Smooth muscle cell of the brain vasculature (primary cell): ENCODE measurements around the gene AUH.

ENCODE experiments used
- DNase-seq: peaks from one replicate; pipeline ENCODE4 v3.0.0-alpha.2; 2012; ENCODE audit warnings: low read depth, low spot score

Gene AUH

DNA sequence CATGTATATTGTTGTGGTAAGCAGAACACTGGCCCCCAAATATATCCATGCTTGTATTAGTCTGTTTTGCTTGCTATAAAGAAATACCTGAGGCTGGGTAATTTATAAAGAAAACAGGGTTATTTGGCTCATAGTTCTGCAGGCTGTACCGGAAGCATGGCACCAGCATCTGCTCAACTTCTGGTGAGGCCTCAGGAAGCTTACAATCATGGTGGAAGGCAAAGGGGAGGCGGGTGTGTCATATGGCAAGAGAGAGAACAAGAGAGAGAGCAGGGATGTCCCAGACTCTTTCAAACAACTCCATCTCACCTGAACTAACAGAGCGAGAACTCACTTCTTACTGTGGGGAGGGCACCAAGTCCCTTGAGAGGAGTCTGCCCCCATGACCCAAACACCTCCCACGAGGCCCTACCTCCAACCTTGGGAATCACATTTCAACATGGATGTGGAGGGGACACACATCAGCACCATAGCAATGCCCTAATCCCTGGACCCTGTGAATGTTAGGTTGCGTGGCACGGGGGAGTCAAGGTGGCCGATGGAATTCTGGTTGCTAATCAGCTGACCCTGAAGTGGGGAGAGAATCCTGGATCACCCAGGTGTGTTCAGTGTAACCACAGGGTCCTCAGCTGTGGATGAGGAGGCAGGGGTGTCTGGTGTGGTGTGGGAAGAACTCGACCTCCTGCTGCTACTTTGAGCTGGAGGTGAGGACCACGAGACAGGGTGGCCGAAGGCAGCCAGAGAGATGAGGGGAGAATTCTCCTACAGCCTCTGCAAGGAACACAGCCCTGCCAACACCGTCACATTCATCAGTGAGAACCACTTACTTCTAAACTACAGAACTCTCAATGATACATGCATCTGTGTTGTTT is 172.8 kb downstream of the AUH start:
- no peak for DNase-seq

DNA sequence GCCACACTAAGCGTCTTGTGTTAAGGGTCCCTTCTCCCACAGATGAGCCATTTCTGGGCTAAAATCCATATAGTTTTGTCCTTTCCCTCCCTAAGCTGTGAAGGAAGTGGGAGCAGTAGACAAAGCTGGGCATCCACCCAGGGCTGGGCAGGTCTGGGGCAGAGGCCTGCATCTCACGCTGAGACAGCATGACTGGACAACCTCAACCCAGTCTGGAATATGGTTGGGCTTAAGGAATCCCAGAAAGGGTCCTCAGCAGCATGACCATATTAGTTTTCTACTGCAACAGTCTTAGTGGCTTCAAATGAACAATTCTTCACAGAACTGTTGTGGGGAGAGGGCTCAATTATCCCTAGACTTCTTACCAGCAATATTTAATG is 173.8 kb downstream of the AUH start:
- peak; percentile 77 for DNase-seq

DNA sequence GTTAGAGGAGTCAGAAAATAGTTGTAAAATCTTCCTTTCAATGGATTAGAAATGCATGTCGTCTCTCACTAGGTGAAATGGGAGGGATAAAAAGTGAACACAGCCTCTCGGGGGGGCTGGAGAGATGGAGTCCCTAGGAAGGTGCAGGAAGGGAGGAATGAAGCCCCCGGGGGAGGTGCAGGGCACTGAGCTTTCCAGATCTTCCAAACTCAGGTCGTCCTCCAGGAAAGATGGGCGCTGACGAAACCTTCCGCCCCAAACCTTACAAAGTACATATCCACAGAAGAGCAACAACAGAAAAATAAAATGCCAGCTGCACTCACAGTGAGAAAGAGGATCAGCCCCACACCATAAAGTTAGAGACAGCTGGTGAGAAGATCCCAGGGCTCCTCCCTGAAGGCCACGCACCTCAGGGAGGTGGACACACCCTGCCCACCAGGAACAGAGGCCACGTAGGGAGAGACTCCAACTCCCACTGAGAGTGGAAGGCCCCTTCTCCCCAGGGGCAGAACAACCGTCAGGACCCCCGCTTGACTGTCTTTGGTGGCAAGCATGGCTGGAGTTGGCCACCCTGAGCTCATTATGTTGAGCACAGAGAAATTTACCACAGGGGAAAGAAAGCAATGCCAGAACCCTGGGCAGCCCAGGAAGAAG is 174.3 kb downstream of the AUH start:
- no peak for DNase-seq

DNA sequence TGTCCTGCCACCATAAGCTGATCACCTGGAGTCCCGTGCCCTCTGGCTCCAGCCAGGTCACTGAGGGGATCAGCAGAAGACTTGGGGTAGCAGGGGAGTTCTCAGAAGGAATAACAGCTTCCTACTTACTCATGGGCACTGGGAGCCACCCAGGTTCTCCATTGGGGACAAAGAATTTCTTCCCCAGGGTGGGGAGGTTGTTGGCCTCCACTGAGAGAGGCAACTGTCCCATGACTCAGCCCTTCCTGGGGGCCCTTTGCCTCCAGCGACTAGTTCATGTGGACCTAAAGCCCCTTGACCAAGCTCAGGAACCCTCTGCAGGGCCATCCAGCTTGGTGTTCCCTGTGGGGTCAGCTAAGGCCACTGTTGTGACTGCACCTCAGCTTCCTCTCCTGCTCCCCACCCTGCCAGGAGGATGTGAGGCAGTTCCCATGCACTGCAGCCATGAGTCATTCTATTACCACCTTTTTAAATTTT is 175.0 kb downstream of the AUH start:
- no peak for DNase-seq

DNA sequence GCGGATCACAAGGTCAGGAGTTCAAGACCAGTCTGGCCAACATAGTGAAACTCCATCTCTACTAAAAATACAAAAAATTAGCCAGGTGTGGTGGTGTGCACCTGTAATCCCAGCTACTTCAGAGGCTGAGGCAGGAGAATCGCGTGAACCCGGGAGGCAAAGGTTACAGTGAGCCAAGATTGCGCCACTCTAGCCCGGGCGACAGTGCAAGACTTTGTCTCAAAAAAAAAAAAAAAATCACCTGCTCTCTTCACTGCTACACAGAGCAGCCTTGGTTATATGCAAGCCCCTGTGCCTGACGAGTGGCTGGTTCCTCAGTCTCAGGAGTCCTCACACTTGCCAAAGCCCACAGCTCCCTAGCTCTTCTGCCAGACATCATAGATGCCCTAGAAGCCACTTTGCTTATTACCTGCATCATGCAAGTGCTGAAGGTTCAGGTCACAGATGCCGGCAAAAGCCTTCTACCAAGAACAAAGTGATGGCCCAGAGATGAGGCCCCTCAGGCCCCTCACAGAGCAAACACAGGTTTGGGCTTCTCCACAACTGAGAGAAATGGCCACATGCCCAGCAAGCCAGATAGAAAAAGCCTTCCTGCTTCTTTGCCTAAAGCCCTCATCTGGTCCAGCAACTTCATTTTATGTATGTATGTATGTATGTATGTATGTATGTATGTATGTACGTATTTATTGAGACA is 176.4 kb downstream of the AUH start:
- no peak for DNase-seq

DNA sequence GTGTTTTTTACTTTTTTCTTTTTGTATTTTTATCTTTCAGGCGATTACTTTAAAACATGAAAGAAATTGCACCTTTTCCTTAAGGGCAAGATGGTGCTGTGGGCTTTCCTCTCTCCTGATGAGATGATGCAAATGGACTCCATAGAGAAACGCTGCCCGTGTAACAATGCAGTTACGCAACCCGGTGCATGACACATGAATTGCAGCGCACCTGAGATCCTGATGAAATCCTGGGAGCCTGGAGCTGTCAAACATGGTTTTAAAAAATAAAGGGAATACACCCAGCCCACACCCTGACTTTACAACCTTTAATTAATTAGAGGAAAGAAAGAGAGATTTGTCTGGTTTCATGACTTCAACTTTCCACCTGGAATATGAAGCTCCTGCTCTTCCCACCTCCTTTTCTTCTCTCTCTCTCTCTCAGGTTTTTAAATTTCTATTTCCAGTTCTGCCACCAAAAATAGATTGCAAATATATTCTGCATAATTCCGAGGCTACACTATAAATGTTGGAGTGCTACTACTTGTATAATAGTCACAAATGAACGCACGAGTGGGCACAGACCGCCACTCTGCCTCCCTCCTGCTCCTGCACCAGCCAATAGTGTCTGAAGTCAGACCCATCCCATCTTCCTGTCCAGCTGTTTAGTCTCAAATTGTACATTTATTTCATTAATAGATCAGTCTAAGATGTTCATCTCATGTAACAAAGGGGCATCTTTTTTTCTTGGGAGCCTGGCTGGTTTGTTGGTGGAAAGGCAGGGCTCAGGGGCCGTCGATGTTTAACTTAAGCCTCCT is 179.1 kb downstream of the AUH start:
- no peak for DNase-seq

DNA sequence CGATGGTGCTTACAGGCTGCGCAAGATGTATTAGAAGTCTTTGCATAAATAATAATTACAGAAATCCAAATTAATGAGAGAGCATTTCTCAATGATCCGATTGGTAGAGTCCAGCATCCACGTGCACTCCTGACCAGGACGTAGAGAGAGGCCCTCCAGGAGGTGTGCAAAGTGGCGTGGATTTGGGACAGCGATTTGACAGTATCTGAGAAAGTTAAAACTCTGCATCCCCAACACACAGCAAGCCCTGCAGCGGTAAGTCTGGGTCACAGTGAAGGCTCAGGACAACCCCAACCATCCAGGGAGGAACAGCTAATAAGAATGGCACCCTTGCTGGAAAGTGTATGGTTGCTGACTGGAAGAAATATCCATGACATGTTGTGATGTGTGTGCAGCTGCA is 180.2 kb downstream of the AUH start:
- no peak for DNase-seq

DNA sequence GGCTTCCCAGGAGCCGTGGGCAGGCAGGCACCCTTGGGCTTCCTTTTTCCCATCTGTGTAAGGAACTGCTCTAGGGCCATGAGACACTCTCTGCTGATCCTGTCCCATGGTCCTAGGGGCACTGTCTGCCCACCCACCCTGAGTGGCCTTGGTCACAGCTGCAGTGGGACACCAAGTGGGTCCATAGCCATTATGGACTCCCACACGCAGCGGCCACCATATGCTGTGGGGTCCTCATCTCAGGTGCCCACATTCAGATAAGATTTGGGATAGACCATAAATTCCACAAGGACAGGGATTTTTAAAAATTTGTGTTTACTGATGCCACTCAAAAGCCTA is 180.8 kb downstream of the AUH start:
- no peak for DNase-seq

DNA sequence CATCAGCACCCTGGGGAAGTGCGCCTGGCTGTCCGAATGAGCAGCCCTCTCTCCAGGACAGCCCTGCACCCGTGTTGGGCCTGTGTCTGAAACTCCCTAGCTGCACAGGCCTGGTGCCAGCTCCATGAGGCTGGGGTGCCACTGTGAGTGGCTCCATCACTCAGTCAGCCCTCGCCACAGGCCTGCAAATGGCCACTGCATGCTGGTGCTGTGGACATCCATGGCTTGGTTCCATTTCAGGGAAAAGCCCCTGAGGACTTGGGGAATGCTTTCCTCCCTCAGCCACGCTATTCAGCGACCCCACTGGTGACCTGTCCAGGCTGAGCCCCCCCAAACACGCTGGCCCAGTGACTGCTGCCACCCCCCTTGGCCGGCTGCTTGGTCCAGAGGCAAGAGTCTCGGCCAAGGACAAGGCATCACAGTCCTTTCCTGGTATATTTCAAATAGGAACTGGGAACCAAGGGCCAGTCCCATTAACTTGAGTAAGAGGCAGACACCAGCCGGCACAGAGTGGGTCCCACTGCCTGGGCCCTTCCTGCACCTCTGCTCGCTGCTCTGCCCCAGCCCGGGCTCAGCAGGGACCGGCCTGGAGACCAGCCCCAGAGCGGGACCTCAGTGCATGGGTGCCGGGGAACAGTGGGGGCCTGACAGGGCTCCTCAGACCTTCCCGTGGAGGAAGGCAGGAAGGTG is 181.3 kb downstream of the AUH start:
- DNase-seq, result no peak

DNA sequence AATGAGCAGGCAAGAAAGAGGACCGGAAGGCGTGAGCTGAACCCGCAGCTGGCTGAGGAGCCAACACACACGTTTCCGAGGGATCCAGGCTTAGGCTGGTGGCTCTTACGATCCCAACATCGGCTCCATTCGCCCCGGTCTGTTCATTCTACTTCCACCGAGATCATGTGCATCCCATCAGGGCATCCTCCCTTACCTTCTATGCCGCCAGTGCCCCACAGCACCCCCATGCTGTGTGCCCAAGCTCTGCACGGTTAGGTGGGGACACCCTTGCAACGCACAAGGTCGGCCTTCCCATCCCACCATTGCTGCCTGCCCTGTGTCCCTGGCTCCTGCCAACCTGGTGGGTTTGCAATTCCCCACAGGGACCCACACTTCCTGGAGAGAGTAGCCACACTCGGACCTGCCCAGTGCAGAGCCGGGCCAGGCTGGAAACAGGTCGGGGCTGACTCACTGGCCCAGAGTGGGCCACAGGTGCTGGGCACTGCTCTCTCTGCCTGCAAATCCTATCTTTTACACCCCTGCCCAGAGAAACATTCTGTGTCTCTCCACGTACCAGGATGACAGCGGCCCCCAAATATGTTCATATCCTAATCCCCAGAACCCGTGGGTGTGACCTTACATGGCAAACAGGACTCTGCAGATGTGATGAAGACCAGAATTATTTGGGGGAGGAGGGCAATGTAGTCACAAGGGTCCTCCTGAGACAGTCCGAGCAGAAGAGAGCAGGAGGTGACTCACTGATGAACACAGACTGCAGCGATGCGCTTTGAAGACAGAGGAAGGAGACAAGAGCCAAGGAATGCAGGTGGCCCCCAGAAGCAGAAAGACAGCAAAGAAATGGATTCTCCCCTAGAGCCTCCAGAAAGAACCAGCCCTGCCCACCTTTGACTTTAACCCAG is 182.2 kb downstream of the AUH start:
- no peak for DNase-seq

DNA sequence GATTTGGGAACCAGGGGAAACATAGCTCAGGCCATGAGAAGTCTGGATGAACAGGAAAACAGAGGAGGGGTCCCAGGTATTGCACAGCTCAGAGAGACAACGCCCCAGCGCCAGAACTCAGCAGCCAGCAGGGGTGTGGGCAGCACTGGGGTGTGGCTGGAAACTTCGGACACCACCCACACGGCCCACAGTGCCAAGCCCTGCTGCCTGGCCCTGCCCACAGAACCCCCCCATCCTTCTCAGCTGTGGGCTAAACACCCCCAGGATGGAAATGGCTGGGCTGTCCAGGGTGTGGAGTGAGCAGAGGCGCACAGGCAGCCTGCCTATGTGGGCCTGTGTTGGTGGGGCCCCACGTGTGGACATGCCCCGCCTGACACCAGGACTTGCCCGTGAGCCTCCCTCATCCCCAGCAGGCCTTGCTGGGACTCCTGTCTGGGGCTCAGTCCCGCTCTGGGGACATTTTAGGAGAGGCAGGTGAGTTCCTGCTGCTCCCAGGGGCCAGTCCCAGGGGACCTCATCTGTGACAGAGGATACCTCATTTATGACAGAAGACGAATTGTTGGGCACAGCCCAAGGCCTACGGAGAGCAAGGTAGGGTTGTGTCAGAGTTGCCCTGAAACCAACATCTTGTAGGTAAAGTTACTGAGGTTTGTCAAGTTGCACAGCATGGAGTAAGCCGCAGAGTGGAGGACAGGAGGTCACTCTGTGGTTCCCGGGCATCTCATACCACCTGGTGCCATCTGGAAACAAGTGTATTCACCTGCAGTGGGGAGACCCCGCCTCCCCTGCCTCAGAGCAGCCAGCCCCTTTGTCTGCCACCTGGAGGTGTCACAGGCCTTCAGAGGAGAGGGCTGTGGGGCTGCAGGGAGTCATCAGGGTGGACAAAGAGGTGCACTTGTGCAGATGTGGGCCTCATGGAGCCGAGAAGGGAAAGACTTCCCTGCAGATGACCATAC is 183.2 kb downstream of the AUH start:
- no peak for DNase-seq

DNA sequence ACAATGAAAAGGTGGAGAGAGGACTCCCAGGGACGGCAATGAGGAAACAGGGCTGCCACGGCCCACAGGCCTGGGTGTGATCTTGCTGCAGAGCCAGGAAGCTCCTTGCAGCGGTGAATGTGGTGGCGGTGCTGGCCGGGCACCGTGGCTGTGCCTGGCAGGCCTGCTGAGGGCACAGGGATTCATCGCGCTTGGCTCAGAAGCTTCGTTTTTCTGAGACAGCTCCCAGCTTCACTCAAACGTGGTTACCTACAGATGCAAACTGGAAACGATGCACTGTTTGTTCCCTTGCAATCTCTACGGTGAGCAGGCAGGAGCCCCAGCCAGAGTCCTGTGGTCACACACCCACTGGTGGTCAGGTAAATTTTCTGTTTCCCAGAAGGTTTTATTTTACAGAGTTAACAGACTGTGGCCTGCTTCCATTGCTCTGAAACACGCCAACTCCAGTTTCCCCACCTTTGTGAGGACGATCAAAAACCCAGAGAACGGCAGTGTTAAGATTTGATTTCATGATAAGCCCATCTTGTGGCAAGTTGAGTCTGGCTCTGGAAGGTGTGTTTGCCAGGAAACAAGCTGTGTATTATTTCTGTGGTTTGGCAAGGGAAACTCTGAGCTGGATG is 183.9 kb downstream of the AUH start:
- no peak for DNase-seq

DNA sequence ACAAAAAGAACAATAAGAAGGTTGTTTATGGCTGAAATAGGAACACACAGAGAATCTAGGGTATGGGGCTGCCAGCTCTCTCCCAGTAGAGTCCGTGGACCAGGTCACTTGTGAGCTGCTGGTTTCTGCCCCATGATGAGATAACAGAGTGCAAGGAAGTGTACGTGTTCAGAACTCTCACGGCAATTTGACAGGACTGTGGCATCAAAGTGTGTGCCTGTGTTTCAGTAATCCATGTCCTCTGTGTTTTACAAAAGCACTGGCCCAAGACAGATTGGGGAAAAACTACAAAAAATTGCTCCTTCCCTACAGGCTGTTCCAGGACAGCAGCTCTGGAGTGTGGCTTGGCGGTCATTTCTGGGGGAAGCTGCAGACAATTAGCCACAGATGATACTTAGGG is 184.6 kb downstream of the AUH start:
- no peak for DNase-seq

DNA sequence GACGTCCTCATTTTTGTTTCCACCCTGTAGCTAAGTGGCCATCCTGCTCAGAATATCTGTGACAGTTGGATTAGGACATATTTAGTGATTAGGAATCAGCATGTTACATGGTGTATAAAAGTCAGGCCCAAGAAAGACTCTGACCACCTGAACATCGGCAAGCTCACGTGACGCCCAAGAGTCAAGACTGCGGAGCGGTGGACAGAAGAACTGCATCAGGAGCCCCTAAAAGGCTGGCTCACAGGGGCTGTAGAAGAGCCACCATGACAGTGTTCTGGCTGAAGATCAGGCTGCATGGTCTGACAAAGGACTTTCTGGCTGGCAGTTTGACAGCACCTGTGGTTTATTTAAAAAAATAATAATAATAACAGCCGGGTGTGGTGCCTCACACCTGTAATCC is 185.3 kb downstream of the AUH start:
- no peak for DNase-seq

DNA sequence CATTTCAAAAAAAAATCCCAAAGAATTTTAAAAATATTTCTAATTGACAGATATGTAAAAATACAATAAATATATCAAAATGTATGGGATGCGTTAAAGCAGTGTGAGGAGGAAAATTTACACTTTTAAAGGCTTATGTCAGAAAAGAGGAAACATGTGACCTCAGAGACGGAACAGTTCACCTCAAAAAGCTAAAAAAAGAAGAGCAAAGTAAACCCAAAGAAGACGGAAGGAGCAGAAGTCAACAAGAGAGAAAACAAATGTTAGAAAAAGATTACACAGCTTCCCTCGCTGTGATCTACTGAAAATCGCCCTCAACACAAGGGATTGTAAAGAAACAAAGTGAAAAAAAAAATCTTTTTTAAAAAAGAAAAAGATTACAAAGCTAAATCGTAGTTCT is 186.9 kb downstream of the AUH start:
- no peak for DNase-seq

DNA sequence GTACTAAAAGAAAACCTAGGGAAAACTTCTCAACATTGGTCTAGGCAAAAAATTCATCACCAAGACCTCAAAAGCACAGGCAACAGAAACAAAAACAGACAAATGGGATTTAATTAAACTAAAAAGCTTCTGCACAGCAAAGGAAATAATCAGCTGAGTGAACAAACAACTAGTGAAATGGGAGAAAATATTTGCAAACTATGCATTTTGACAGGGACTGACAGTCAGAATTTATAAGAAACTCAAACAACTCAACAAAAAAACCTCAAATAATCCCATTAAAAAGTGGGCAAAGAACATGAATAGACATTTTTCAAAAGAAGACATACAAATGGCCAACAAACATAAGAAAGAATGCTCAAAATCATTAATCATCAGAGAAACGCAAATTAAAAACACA is 189.4 kb downstream of the AUH start:
- DNase-seq, result no peak

DNA sequence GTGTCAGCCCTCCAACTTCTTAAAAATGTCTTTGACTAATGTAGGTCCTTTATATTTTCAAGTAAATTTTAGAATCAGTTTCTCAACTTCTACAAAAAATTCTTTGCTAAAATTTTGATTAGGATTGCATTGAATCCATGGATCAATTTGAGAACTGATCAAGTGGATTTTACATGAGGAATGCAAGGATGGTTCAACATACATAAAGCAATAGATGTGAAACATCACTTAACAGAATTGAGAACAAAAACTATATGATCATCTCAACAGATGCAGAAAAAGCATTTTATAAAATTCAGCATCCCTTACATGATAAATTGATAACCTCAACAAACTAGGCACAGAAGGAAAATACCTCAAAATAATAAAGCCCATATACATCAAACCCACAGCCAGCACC is 190.8 kb downstream of the AUH start:
- DNase-seq, result no peak

DNA sequence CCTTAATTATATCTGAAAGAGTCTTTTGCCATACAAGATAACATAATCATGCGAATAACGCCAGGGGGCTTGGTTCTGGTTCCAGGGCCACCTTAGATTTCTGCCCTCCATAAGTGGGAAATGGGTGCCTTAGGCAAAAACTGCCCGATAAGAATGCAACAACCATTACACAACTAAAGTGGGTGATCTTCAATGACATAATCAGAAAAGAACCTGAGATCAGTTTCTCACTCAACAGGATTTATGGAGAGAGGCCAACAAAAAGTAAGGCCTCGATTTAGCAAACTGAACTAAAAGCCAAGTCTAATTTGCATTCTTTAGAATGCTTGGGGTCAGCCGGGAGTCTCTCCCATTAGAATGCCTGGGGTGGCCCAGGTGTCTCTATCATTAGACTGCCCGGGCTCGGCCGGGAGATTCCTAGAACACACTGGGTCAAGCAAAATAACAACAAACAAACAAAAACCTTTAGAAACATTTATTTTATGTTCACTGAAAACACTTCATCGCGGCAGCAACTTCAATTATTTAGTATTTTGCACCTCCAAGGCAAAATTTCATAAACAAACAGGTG is 194.8 kb downstream of the AUH start:
- DNase-seq, result no peak
